ENCODE results near the gene WIPF2. TPM values are rescaled to one million over a fixed set of nuclear protein-coding genes. Genes with fewer than 3 reads are reported as not detected.
"Not testable (repeated sequence)": the region's sequence is repeated elsewhere in the genome, so short reads cannot be mapped to it uniquely, and the experiment has no call there.

The WIPF2 gene
- total RNA-seq, 1 donor from 2014 or later = 25.4 TPM

- Mint-ChIP-seq H3K27me3 (ENCODE audit: unreplicated experiment) (peaks cover 1% of the 10 kb centered on the region), H3K27ac (ENCODE audit: unreplicated experiment) (peak overlapping the region; percentile 70), H3K4me1 (ENCODE audit: low read depth, unreplicated experiment) (peaks cover 4% of the 10 kb centered on the region), H3K4me3 (ENCODE audit: unreplicated experiment) (peak overlapping the region; percentile 96), H3K36me3 (ENCODE audit: unreplicated experiment) (no peaks in the 10 kb centered on the region), H3K9me3 (ENCODE audit: unreplicated experiment) (peaks cover 4% of the 10 kb centered on the region)
- TF ChIP-seq, protein P1, sequence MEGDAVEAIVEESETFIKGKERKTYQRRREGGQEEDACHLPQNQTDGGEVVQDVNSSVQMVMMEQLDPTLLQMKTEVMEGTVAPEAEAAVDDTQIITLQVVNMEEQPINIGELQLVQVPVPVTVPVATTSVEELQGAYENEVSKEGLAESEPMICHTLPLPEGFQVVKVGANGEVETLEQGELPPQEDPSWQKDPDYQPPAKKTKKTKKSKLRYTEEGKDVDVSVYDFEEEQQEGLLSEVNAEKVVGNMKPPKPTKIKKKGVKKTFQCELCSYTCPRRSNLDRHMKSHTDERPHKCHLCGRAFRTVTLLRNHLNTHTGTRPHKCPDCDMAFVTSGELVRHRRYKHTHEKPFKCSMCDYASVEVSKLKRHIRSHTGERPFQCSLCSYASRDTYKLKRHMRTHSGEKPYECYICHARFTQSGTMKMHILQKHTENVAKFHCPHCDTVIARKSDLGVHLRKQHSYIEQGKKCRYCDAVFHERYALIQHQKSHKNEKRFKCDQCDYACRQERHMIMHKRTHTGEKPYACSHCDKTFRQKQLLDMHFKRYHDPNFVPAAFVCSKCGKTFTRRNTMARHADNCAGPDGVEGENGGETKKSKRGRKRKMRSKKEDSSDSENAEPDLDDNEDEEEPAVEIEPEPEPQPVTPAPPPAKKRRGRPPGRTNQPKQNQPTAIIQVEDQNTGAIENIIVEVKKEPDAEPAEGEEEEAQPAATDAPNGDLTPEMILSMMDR (IDR thresholded peaks at IDR 0.05; ENCODE audit: partially characterized antibody, unreplicated experiment) = no peak
- DNase-seq = no peak
Observed at GRCh38 chr17:40219594-40220338, 662 bp downstream of the WIPF2 start.

DNA sequence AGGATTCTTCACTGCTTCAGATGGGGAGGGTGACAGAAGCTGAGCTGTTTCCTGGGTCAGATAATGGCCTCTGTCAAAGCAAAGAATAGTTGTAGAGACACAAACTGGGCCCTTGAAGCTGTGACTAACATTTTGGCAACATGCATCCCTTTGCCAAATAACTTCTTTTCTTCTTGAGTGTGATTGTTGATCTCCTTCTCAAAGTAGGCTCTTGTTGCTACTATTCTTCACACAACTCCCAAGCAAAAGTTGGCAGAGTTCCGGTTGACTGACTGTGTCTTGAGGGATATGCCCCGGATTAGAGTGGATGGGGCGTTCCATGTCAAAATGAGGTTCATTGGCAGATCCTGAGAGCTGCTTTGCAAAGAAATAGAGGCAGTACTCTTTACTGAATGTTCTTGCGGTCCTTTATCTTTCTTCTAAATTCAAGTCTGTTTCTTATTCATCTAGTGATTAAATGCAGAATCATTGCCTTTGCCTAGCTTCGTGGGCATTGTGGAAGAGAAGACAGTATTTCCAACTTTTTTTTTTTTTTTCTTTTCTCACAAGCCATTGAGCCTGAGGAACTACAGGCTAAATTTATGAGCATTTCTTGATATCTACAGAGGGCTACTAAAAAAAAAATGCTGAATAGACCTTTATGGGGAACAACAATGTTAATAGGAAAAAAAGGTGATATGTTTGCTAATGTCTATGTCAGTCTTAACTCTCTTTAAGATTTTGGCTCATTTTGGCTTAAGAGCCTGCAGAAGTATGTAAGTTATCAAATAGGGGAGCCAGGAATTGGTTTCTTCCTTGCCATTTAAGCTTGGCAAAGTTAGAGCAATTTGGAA, 5.8 kb downstream of the WIPF2 start:
- DNase-seq = no peak
- no peaks in the 10 kb centered on the region for H3K27me3 Mint-ChIP-seq (ENCODE audit: unreplicated experiment)
- no peaks in the 10 kb centered on the region for H3K4me1 Mint-ChIP-seq (ENCODE audit: low read depth, unreplicated experiment)
- H3K27ac Mint-ChIP-seq (ENCODE audit: unreplicated experiment) = no peak overlapping the region
- H3K9me3 Mint-ChIP-seq (ENCODE audit: unreplicated experiment) = no peaks in the 10 kb centered on the region
- TF ChIP-seq, protein P1 (IDR thresholded peaks at IDR 0.05; ENCODE audit: partially characterized antibody, unreplicated experiment) = no peak
- no peak overlapping the region for H3K4me3 Mint-ChIP-seq (ENCODE audit: unreplicated experiment)
- no peaks in the 10 kb centered on the region for H3K36me3 Mint-ChIP-seq (ENCODE audit: unreplicated experiment)

DNA sequence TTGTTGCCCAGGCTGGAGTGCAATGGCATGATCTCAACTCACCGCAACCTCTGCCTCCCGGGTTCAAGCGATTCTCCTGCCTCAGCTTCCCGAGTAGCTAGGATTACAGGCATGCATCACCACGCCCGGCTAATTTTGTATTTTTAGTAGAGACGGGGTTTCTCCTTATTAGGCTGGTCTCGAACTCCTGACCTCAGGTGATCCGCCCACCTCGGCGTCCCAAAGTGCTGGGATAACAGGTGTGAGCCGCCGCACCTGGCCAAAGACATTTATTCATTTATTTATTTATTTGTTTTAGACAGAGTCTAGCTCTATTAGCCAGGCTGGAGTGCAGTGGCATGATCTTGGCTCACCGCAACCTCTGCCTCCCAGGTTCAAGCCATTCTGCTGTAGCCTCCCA, 10.0 kb downstream of the WIPF2 start:
- not testable (repeated sequence) for H3K27ac Mint-ChIP-seq (ENCODE audit: unreplicated experiment); H3K27me3 Mint-ChIP-seq (ENCODE audit: unreplicated experiment); H3K4me3 Mint-ChIP-seq (ENCODE audit: unreplicated experiment); H3K4me1 Mint-ChIP-seq (ENCODE audit: low read depth, unreplicated experiment); H3K9me3 Mint-ChIP-seq (ENCODE audit: unreplicated experiment); DNase-seq; H3K36me3 Mint-ChIP-seq (ENCODE audit: unreplicated experiment)

DNA sequence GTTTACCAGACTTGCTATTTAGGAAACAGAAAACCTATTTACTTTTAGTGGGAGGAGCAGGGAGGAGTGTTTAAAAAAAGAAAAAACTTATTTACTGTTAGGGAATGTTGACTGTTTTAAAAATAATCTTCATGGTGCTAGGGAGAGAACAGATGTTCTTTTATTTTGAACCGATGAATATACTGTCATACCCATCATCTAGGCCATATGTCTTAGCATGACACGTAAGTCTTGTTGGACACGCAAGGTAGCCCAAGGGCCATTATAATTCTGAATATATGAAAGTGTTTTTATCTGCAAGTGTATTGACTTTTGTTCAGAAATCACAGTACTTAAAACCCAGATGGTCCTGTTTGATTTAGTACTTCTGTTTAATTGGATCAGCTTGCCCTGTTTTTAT, 11.6 kb downstream of the WIPF2 start:
- Mint-ChIP-seq H3K9me3 (ENCODE audit: unreplicated experiment) (no peaks in the 10 kb centered on the region), H3K36me3 (ENCODE audit: unreplicated experiment) (no peaks in the 10 kb centered on the region), H3K27me3 (ENCODE audit: unreplicated experiment) (no peaks in the 10 kb centered on the region), H3K4me1 (ENCODE audit: low read depth, unreplicated experiment) (peaks cover 5% of the 10 kb centered on the region), H3K4me3 (ENCODE audit: unreplicated experiment) (no peak overlapping the region), H3K27ac (ENCODE audit: unreplicated experiment) (peak overlapping the region; percentile 46)
- TF ChIP-seq, protein P1 (IDR thresholded peaks at IDR 0.05; ENCODE audit: partially characterized antibody, unreplicated experiment) = no peak
- DNase-seq = no peak

DNA sequence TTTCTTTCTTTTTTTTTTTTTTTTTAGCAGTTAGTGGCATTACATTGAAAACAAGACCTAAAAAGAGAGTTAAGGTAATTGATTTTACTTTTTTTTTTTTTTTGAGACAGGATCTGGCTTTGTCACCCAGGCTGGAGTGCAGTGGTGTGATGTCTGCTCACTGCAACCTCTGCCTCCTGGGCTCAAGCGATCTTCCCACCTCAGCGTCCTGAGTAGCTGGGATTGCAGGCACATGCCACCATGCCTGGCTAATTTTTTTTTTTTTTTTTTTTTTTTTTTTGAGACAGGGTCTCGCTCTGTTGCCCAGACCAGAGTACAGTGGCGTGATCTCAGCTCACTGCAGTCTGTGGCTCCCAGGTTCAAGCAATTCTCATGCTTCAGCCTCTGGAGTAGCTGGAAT, 12.8 kb downstream of the WIPF2 start:
- DNase-seq; H3K27ac Mint-ChIP-seq (ENCODE audit: unreplicated experiment); H3K4me3 Mint-ChIP-seq (ENCODE audit: unreplicated experiment); H3K9me3 Mint-ChIP-seq (ENCODE audit: unreplicated experiment); H3K36me3 Mint-ChIP-seq (ENCODE audit: unreplicated experiment); H3K27me3 Mint-ChIP-seq (ENCODE audit: unreplicated experiment); H3K4me1 Mint-ChIP-seq (ENCODE audit: low read depth, unreplicated experiment): not testable (repeated sequence)
